Measurements from ENCODE around the gene DPH2. TPM values are rescaled to one million over a fixed set of nuclear protein-coding genes. Genes with fewer than 3 reads are reported as not detected.

DPH2 gene
- polyA plus RNA-seq, 1 of the 3 experiments (the other 2 are of a cell fraction), result 76.9 TPM

DNA sequence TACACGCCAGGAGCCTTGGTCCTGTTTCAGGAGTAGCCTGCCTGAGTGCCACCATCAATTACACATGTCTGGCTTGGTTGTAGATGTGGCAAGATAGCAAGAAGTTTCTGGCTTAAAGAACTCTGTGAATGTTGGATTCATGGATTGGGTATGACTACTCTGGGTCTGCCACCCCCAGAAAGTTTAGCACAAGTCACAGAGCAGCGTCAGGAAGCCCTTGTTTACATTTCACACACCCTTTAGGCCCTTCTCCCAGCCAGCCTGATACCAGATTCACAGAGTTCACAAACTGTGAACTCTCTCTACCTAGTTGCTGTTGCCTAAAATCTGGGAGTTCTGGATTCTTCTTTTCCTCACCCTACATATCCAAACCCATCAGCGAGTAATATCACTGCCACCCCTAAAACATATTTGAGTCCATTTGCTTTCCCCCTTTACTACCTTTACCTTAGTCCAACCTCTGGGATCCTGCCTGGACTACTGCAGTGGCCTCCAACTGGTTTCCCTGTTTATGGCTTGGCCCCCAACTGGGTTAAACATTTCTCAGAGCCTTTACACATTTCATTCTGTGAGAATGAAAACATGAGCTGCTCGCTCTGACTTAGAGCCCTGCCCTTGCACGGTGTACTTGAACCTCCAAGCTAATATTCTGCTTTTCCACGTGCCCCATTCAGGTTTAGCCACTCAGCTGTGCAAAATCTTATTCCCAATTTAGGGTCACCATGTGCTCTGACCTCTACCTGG lies 17.5 kb downstream of the DPH2 start:
- Histone ChIP-seq H3K27ac (ENCODE audit: low read depth in 2 of 2, low read length in 1 of 2) (no peak overlapping the region), H3K27me3 (ENCODE audit: insufficient read depth) (no peaks in the 10 kb centered on the region), H3K9me3 (no peaks in the 10 kb centered on the region), H3K9ac (no peak overlapping the region), H3K36me3 (replicated peaks in 1 of 2; ENCODE audit: control insufficient read depth in 1 of 2, insufficient read depth in 2 of 2, low read length in 1 of 2) (peaks cover 4 to 14% of the 10 kb centered on the region in 2 experiments), H4K20me1 (ENCODE audit: insufficient read depth) (no peaks in the 10 kb centered on the region; the same call in 1 of the 2 replicates), H3K79me2 (ENCODE audit: insufficient read depth) (peaks cover 7% of the 10 kb centered on the region; the same call in 1 of the 2 replicates), H3K4me3 (ENCODE audit: low read depth in 2 of 2, low read length in 1 of 2) (no peak overlapping the region), H3K9me2 (no peaks in the 10 kb centered on the region), H3K4me2 (no peak overlapping the region), H3K4me1 (ENCODE audit: control insufficient read depth in 1 of 2, insufficient read depth in 2 of 2, low read depth in 1 of 2, low read length in 1 of 2) (peaks cover 8 to 11% of the 10 kb centered on the region in 2 experiments; a peak in 3 of 4 replicates), H3F3A (replicated peaks; ENCODE audit: insufficient read depth) (peaks cover 4% of the 10 kb centered on the region), H2AFZ (ENCODE audit: low read depth) (no peak overlapping the region)
- TF ChIP-seq SMC3 (IDR thresholded peaks at IDR 0.05; ENCODE audit: low read depth, low read length) (no peak), TCF12 (IDR thresholded peaks at IDR 0.05) (no peak), EZH2phosphoT487 (IDR thresholded peaks at IDR 0.05; ENCODE audit: borderline replicate concordance, low read depth) (no peak), RFX5 (IDR thresholded peaks at IDR 0.05; ENCODE audit: low read length) (no peak), FOXM1 (IDR thresholded peaks at IDR 0.05; ENCODE audit: low read depth) (no peak), POLR2AphosphoS5 (IDR thresholded peaks at IDR 0.05; ENCODE audit: low read depth, low read length) (no peak), TEAD4 (IDR thresholded peaks at IDR 0.05; ENCODE audit: borderline replicate concordance, insufficient read depth) (no peak), NFIC (IDR thresholded peaks at IDR 0.05; ENCODE audit: borderline replicate concordance) (no peak), TAF1 (IDR thresholded peaks at IDR 0.05; ENCODE audit: borderline replicate concordance, low read depth, low read length) (no peak), FOXJ3 (CRISPR knock-in tag; IDR thresholded peaks at IDR 0.05) (no peak), GABPA (IDR thresholded peaks at IDR 0.05; ENCODE audit: low read depth) (no peak), FOSL2 (IDR thresholded peaks at IDR 0.05; ENCODE audit: borderline replicate concordance, low read depth) (no peak), GATA2 (CRISPR knock-in tag; IDR thresholded peaks at IDR 0.05) (no peak), MXI1 (IDR thresholded peaks at IDR 0.05; ENCODE audit: low read depth, low read length) (no peak)
- TF ChIP-seq, protein P1, sequence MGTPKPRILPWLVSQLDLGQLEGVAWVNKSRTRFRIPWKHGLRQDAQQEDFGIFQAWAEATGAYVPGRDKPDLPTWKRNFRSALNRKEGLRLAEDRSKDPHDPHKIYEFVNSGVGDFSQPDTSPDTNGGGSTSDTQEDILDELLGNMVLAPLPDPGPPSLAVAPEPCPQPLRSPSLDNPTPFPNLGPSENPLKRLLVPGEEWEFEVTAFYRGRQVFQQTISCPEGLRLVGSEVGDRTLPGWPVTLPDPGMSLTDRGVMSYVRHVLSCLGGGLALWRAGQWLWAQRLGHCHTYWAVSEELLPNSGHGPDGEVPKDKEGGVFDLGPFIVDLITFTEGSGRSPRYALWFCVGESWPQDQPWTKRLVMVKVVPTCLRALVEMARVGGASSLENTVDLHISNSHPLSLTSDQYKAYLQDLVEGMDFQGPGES (IDR thresholded peaks at IDR 0.05; ENCODE audit: low read depth, low read length), result no peak
- TF ChIP-seq, protein P2, sequence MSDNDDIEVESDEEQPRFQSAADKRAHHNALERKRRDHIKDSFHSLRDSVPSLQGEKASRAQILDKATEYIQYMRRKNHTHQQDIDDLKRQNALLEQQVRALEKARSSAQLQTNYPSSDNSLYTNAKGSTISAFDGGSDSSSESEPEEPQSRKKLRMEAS (IDR thresholded peaks at IDR 0.05; ENCODE audit: low read depth), result no peak
- TF ChIP-seq, protein P3, sequence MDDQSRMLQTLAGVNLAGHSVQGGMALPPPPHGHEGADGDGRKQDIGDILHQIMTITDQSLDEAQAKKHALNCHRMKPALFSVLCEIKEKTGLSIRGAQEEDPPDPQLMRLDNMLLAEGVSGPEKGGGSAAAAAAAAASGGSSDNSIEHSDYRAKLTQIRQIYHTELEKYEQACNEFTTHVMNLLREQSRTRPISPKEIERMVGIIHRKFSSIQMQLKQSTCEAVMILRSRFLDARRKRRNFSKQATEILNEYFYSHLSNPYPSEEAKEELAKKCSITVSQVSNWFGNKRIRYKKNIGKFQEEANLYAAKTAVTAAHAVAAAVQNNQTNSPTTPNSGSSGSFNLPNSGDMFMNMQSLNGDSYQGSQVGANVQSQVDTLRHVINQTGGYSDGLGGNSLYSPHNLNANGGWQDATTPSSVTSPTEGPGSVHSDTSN (IDR thresholded peaks at IDR 0.05), result no peak
- CTCF ChIA-PET, result interaction anchor here (1.0 to 20.6 kb wide), 5 partner anchors 18 to 224 kb away, joined by 3 to 598 read pairs (median 3); partner anchors contain the start of gene SLC6A9
- POLR2A ChIA-PET, result interaction anchor here (0.9 kb wide), 1 partner anchor 12 kb away, joined by 3 read pairs; the partner anchor contains the start of gene ATP6V0B
- no peak for DNase-seq
- 93% methylated on average over 5 of the region's 6 CpGs for WGBS (ENCODE audit: low lambda C conversion rate)

Data from SK-N-SH (cell line).